HepG2 (cell line): ENCODE data around the gene EMILIN1. TPM values are rescaled to one million over a fixed set of nuclear protein-coding genes. Genes with fewer than 3 reads are reported as not detected.

ENCODE experiments used
- ATAC-seq: fragments of 200-7000 bp; cut with Tn5 transposase; 3 replicates; pipeline ENCODE4 v1.9.1; 2020; ENCODE audit warnings: mild to moderate bottlenecking, moderate library complexity
- BruUV-seq: library from RNA; stranded (reverse); fragments of 400-500 nt; replicated peaks from 2 replicates; lab custom pipeline; 2021; lab: Mats Ljungman, UMichigan
- CTCF ChIA-PET: fragments of 300-600 bp; formaldehyde crosslinking; extraction: SDS; loops from one replicate; lab custom pipeline; 2021; ENCODE audit warnings: low total read pairs, inconsistent platforms, low intra/inter-chr PET ratio; lab: Yijun Ruan, JAX
- POLR2A ChIA-PET: fragments of 350-600 bp; sonication (Branson Sonifier 250); formaldehyde crosslinking; loops from one replicate; lab custom pipeline; 2020; ENCODE audit warnings: antibody characterized with exemption, inconsistent platforms; lab: Yijun Ruan, JAX
- DNase-seq: peaks from one replicate; pipeline ENCODE4 v3.0.0-alpha.2; 2015; ENCODE audit warnings: low spot score
- FAIRE-seq: peaks from 3 replicates; lab custom pipeline; 2011; peaks lifted over from hg19 to GRCh38; lab: Jason Lieb, UNC
- H2AFZ ChIP-seq: one replicate; pipeline ENCODE4 v1.6.1; 2011; ENCODE audit warnings: low read length, inconsistent platforms
- H3K27ac ChIP-seq: fragments of 300-600 bp; 3 replicates; pipeline ENCODE4 v1.8.0; 2011; ENCODE audit warnings: mixed run types, mild to moderate bottlenecking, mixed read lengths, low read length, inconsistent platforms; ENCODE audit not compliant: insufficient read depth; ENCODE audit errors: extremely low read length
- H3K27me3 ChIP-seq, 2 experiments: fragments of 200-600 bp in 1 of 2; 2 replicates in 1 of 2; 3 replicates in 1 of 2; pipeline versions ENCODE4 v1.6.0 to v1.8.0; 2011; ENCODE audit warnings: low read length in 2 of 2, mild to moderate bottlenecking in 2 of 2, moderate library complexity in 2 of 2, inconsistent platforms in 1 of 2; ENCODE audit not compliant: insufficient read depth in 2 of 2, control insufficient read depth in 1 of 2
- H3K36me3 ChIP-seq, 2 experiments: fragments of 200-600 bp in 1 of 2; replicated peaks in 1 of 2; 2 replicates in 1 of 2; 3 replicates in 1 of 2; pipeline versions ENCODE4 v1.5.1 to v1.8.0; 2011; ENCODE audit warnings: low read length in 2 of 2, inconsistent platforms in 1 of 2; ENCODE audit not compliant: insufficient read depth in 2 of 2, control insufficient read depth in 1 of 2
- H3K4me1 ChIP-seq: 2 replicates; pipeline ENCODE4 v1.5.1; 2012; ENCODE audit warnings: low read length, inconsistent platforms; ENCODE audit not compliant: insufficient read depth
- H3K4me2 ChIP-seq: 2 replicates; pipeline ENCODE4 v1.6.0; 2011; ENCODE audit warnings: low read depth, low read length, inconsistent platforms
- H3K4me3 ChIP-seq, 3 experiments: fragments of 200-600 bp in 1 of 3; sonication (generic), shearing (Covaris generic) in 1 of 3; replicated peaks in 1 of 3; 2 replicates each; pipeline ENCODE4 v1.5.1; 2011 to 2016; ENCODE audit warnings: low read length in 3 of 3, inconsistent platforms in 2 of 3, low read depth in 2 of 3, mild to moderate bottlenecking in 2 of 3, control low read depth in 1 of 3, mixed read lengths in 1 of 3; ENCODE audit not compliant: insufficient read depth in 1 of 3
- H3K79me2 ChIP-seq: one replicate; pipeline ENCODE4 v1.6.1; 2011; ENCODE audit warnings: low read length, inconsistent platforms; ENCODE audit not compliant: insufficient read depth
- H3K9ac ChIP-seq: 2 replicates; pipeline ENCODE4 v1.6.0; 2011; ENCODE audit warnings: mild to moderate bottlenecking, low read depth, low read length, inconsistent platforms; ENCODE audit not compliant: insufficient read depth
- H3K9me3 ChIP-seq: 2 replicates; pipeline ENCODE4 v1.5.1; 2012; ENCODE audit warnings: mild to moderate bottlenecking, low read length
- H4K20me1 ChIP-seq: 2 replicates; pipeline ENCODE4 v1.6.0; 2011; ENCODE audit warnings: inconsistent platforms, mild to moderate bottlenecking, low read length, moderate library complexity; ENCODE audit not compliant: insufficient read depth
- AGO2 ChIP-seq: fragments of 200-400 bp; formaldehyde crosslinking; optimal IDR thresholded peaks from 2 replicates; pipeline ENCODE3; 2017; ENCODE audit warnings: mild to moderate bottlenecking, low read depth, low read length, moderate library complexity
- ATF7-NPFF ChIP-seq: sonication (generic); formaldehyde crosslinking; IDR thresholded peaks from 2 replicates; pipeline ENCODE4 v1.8.1; 2023; ENCODE audit warnings: mild to moderate bottlenecking, low read depth, missing genetic modification reagents, moderate library complexity
- IKZF1 ChIP-seq: fragments of 450-650 bp; IDR thresholded peaks from 2 replicates; pipeline ENCODE4 v1.7.1; 2016
- NPAS2 ChIP-seq: sonication (generic); formaldehyde crosslinking; IDR thresholded peaks from 2 replicates; pipeline ENCODE4 v1.8.0; 2022; ENCODE audit warnings: mild to moderate bottlenecking, missing genetic modification reagents, borderline replicate concordance
- ZC3H13 ChIP-seq: sonication (generic); formaldehyde crosslinking; IDR thresholded peaks from 2 replicates; pipeline ENCODE4 v1.8.1; 2023; ENCODE audit warnings: mild to moderate bottlenecking, missing genetic modification reagents, moderate library complexity
- ZNF10 ChIP-seq: sonication (generic); formaldehyde crosslinking; IDR thresholded peaks from 2 replicates; pipeline ENCODE4 v1.4.0; 2020; ENCODE audit warnings: mild to moderate bottlenecking, low read depth, missing genetic modification reagents, borderline replicate concordance
- WGBS: methylation state at CpG from one replicate; pipeline ENCODE4 v1.1.6; 2017; ENCODE audit warnings: low lambda C conversion rate; 5-methylcytosine and 5-hydroxymethylcytosine counted together
- in situ Hi-C: cut with HindIII; loops from 2 replicates; pipeline ENCODE4 v1.10.0; 2017; ENCODE audit warnings: low pct_unique_long_range_greater_than_20kb; ENCODE audit not compliant: extremely low pct_ligation_motif_present
- intact Hi-C: fragments of 100-400 bp; cut with micrococcal nuclease; formaldehyde crosslinking; loops from one replicate; pipeline ENCODE4 v1.10.0; 2022; ENCODE audit not compliant: unreplicated experiment
- polyA plus RNA-seq, 8 experiments: library from polyadenylated mRNA; depleted of rRNA in 3 of 8; stranded (reverse) in 7 of 8; unstranded in 1 of 8; fragments of >200 nt; fragmentation: Illumina TruSeq in 4 of 8; extraction: Trizol in 4 of 8; gene quantifications; 2 replicates each; pipeline versions ENCODE4 v1.2.1 to v1.2.3, GENCODE V29; 2011 to 2016; ENCODE audit warnings: low read depth in 4 of 8, missing spikeins in 1 of 8, mixed read lengths in 1 of 8; ENCODE audit not compliant: insufficient read depth in 1 of 8
- total RNA-seq, 5 experiments: library from RNA; depleted of rRNA; stranded (reverse); fragments of >200 nt; fragmentation: Illumina TruSeq; extraction: Trizol; gene quantifications; 2 replicates each; pipeline ENCODE4 v1.2.3, GENCODE V29; 2016; ENCODE audit warnings: low read depth in 1 of 5
- TF ChIP-seq, protein P1 (sequence below): sonication (generic); formaldehyde crosslinking; IDR thresholded peaks from one replicate; pipeline ENCODE4 v1.5.1; 2020; ENCODE audit warnings: mild to moderate bottlenecking, missing genetic modification reagents; ENCODE audit errors: not compliant biosample characterization
- TF ChIP-seq, protein P2 (sequence below): sonication (generic); formaldehyde crosslinking; conservative IDR thresholded peaks from 2 replicates; pipeline ENCODE4 v1.8.0; 2022; ENCODE audit warnings: mild to moderate bottlenecking, moderate library complexity, missing genetic modification reagents

The EMILIN1 gene
- total and polyA plus RNA-seq, 2 of the 13 experiments (the other 11 are each of a cell fraction or from before 2014, with no cell fraction given): 8.1 to 9.7 TPM

DNA sequence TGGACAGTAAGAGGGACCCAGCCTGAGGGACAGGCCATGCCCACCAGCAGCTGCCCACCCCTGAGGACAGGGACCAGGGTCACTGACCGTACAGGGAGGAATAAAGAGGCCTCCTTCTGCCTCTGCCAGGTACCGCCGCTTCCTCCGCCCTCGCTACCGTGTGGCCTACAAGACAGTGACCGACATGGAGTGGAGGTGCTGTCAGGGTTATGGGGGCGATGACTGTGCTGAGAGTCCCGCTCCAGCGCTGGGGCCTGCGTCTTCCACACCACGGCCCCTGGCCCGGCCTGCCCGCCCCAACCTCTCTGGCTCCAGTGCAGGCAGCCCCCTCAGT lies 2.2 kb downstream of the EMILIN1 start (continued):
- TF ChIP-seq, protein P1, sequence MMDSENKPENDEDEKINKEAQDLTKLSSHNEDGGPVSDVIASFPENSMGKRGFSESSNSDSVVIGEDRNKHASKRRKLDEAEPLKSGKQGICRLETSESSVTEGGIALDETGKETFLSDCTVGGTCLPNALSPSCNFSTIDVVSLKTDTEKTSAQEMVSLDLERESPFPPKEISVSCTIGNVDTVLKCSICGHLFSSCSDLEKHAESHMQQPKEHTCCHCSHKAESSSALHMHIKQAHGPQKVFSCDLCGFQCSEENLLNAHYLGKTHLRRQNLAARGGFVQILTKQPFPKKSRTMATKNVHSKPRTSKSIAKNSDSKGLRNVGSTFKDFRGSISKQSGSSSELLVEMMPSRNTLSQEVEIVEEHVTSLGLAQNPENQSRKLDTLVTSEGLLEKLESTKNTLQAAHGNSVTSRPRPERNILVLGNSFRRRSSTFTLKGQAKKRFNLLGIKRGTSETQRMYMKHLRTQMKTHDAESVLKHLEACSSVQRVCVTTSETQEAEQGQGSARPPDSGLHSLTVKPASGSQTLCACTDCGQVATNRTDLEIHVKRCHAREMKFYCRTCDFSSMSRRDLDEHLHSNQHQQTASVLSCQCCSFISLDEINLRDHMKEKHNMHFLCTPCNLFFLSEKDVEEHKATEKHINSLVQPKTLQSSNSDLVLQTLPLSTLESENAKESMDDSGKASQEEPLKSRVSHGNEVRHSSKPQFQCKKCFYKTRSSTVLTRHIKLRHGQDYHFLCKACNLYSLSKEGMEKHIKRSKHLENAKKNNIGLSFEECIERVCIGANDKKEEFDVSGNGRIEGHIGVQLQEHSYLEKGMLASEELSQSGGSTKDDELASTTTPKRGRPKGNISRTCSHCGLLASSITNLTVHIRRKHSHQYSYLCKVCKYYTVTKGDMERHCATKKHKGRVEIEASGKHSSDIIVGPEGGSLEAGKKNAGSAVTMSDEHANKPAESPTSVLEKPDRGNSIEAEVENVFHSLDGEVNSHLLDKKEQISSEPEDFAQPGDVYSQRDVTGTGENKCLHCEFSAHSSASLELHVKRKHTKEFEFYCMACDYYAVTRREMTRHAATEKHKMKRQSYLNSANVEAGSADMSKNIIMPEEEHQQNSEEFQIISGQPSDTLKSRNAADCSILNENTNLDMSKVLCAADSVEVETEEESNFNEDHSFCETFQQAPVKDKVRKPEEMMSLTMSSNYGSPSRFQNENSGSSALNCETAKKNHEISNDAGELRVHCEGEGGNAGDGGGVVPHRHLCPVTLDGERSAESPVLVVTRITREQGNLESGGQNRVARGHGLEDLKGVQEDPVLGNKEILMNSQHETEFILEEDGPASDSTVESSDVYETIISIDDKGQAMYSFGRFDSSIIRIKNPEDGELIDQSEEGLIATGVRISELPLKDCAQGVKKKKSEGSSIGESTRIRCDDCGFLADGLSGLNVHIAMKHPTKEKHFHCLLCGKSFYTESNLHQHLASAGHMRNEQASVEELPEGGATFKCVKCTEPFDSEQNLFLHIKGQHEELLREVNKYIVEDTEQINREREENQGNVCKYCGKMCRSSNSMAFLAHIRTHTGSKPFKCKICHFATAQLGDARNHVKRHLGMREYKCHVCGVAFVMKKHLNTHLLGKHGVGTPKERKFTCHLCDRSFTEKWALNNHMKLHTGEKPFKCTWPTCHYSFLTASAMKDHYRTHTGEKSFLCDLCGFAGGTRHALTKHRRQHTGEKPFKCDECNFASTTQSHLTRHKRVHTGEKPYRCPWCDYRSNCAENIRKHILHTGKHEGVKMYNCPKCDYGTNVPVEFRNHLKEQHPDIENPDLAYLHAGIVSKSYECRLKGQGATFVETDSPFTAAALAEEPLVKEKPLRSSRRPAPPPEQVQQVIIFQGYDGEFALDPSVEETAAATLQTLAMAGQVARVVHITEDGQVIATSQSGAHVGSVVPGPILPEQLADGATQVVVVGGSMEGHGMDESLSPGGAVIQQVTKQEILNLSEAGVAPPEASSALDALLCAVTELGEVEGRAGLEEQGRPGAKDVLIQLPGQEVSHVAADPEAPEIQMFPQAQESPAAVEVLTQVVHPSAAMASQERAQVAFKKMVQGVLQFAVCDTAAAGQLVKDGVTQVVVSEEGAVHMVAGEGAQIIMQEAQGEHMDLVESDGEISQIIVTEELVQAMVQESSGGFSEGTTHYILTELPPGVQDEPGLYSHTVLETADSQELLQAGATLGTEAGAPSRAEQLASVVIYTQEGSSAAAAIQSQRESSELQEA: peak; percentile 9
- 0 out of 2 replicates have a peak, but pooled peaks have one; percentile 19 for TF ChIP-seq ZC3H13 (CRISPR knock-in tag)

DNA sequence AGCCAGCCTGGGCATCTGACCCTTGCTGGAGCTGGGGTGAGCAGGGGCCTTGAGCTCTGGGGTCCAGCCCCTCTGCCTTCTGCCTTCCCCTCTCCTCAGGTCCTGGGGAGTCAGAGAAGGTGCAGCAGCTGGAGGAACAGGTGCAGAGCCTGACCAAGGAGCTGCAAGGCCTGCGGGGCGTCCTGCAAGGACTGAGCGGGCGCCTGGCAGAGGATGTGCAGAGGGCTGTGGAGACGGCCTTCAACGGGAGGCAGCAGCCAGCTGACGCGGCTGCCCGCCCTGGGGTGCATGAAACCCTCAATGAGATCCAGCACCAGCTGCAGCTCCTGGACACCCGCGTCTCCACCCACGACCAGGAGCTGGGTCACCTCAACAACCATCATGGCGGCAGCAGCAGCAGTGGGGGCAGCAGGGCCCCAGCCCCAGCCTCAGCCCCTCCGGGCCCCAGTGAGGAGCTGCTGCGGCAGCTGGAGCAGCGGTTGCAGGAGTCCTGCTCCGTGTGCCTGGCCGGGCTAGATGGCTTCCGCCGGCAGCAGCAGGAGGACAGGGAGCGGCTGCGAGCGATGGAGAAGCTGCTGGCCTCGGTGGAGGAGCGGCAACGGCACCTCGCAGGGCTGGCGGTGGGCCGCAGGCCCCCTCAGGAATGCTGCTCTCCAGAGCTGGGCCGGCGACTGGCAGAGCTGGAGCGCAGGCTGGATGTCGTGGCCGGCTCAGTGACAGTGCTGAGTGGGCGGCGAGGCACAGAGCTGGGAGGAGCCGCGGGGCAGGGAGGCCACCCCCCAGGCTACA lies 3.8 kb downstream of the EMILIN1 start:
- intact Hi-C loops (loop anchor here (10.0 kb wide), 1 partner anchor 47 kb away; the partner anchor contains the start of gene TMEM214), in situ Hi-C loops (no loop called here)
- H3K27ac ChIP-seq: peak overlapping the region; percentile 65
- peak overlapping the region in 2 of 3 experiments; percentile 6 to 65; a peak in 1 of 6 replicates for H3K4me3 ChIP-seq
- H3K27me3 ChIP-seq: no peaks in the 10 kb centered on the region
- no peak for DNase-seq
- BruUV-seq: no TSS peak
- H3K9ac ChIP-seq: peak overlapping the region; percentile 38; the same call in 1 of the 2 replicates
- FAIRE-seq: no peak
- no peaks in the 10 kb centered on the region for H4K20me1 ChIP-seq
- peaks cover 5% of the 10 kb centered on the region for H3K79me2 ChIP-seq
- POLR2A ChIA-PET: interaction anchor here (0.5 to 9.2 kb wide), 15 partner anchors 10 to 229 kb away, joined by 3 to 106 read pairs (median 4); partner anchors contain the start of genes ABHD1, AGBL5, OST4 and TMEM214
- WGBS: 97% methylated on average over 24 of the region's 38 CpGs
- no peaks in the 10 kb centered on the region for H3K36me3 ChIP-seq
- H3K4me2 ChIP-seq: peak overlapping the region; percentile 72
- H3K4me1 ChIP-seq: peaks cover 76% of the 10 kb centered on the region
- ATAC-seq: no peak
- CTCF ChIA-PET: no interaction called here
- TF ChIP-seq IKZF1: no peak
- 0 out of 2 replicates have a peak, but pooled peaks have one; percentile 70 for TF ChIP-seq NPAS2 (CRISPR knock-in tag)
- TF ChIP-seq ZNF10: no peak
- TF ChIP-seq, protein P2, sequence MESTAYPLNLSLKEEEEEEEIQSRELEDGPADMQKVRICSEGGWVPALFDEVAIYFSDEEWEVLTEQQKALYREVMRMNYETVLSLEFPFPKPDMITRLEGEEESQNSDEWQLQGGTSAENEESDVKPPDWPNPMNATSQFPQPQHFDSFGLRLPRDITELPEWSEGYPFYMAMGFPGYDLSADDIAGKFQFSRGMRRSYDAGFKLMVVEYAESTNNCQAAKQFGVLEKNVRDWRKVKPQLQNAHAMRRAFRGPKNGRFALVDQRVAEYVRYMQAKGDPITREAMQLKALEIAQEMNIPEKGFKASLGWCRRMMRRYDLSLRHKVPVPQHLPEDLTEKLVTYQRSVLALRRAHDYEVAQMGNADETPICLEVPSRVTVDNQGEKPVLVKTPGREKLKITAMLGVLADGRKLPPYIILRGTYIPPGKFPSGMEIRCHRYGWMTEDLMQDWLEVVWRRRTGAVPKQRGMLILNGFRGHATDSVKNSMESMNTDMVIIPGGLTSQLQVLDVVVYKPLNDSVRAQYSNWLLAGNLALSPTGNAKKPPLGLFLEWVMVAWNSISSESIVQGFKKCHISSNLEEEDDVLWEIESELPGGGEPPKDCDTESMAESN: 0 out of 2 replicates have a peak, but pooled peaks have one; percentile 33
- TF ChIP-seq ATF7-NPFF (CRISPR knock-in tag): 0 out of 2 replicates have a peak, but pooled peaks have one; percentile 39
- peak; percentile 16 for TF ChIP-seq AGO2
- H2AFZ ChIP-seq: no peak overlapping the region
- H3K9me3 ChIP-seq: no peaks in the 10 kb centered on the region
